Suppressor macrophage treated with lipopolysaccharide for 4 hours (primary cell): ENCODE data around the gene SCG3.

Source experiments
- DNase-seq: peaks from one replicate; pipeline ENCODE4 v3.0.0-alpha.2; 2020

SCG3 gene

GRCh38 chr15:51760805-51761204, 79.5 kb downstream of the SCG3 start:
- no peak for DNase-seq

- no peak for DNase-seq
Observed at GRCh38 chr15:51765751-51766150, 84.4 kb downstream of the SCG3 start.

GRCh38 chr15:51766341-51766740, 85.0 kb downstream of the SCG3 start:
- peak; percentile 46 for DNase-seq

- no peak for DNase-seq
Observed at GRCh38 chr15:51768018-51768417, 86.7 kb downstream of the SCG3 start.
